ENCODE results near the gene NFKBIA.

NFKBIA gene

GRCh38 chr14:35420036-35420811 lies 15.7 kb upstream of the NFKBIA start:
- no peak overlapping the region for H3K4me3 ChIP-seq (ENCODE audit: low read depth, low read length)
- TF ChIP-seq CTCF (IDR thresholded peaks at IDR 0.05; ENCODE audit: insufficient read depth, low read length, missing control alignments): no peak
- CTCF ChIA-PET: interaction anchor here (0.7 to 18.7 kb wide), 13 partner anchors 10 to 698 kb away, joined by 3 to 573 read pairs (median 4); partner anchors contain the start of gene NFKBIA
- POLR2A ChIA-PET: interaction anchor here (0.6 to 1.7 kb wide), 5 partner anchors 16 to 769 kb away, joined by 3 to 7 read pairs (median 3); partner anchors contain the start of gene NFKBIA
- DNase-seq (ENCODE audit: low read depth, low spot score): no peak

- ChIA-PET CTCF (interaction anchor here (0.7 to 18.7 kb wide), 12 partner anchors 9 to 697 kb away, joined by 3 to 573 read pairs (median 4); partner anchors contain the start of gene NFKBIA), POLR2A (interaction anchor here (0.8 to 1.7 kb wide), 2 partner anchors 15 to 768 kb away, joined by 3 to 7 read pairs; partner anchors contain the start of gene NFKBIA)
- no peak for DNase-seq (ENCODE audit: low read depth, low spot score)
- no peak for TF ChIP-seq CTCF (IDR thresholded peaks at IDR 0.05; ENCODE audit: insufficient read depth, low read length, missing control alignments)
- H3K4me3 ChIP-seq (ENCODE audit: low read depth, low read length): no peak overlapping the region
Observed at GRCh38 chr14:35419429-35419841, 14.9 kb upstream of the NFKBIA start.

DNA sequence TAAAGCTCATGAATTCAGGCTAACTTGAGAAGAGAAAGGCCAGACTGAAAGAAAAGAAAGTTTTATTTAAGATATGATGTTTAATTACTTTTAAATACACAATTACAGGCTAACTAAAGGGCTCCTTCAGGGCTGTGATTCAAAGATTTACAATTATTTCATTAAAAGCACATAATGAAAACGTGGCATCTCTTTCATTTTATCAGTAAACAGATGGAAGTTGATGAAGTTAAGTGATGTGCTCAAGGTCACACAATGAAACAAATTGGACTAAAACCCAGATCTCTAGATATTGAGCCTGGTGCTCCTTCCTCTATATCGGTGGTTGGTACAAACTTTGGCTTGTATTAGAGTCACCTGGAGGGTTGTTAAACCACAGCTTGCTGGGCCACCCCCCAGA lies 13.5 kb upstream of the NFKBIA start:
- no peak overlapping the region for H3K4me3 ChIP-seq (ENCODE audit: low read depth, low read length)
- no peak for DNase-seq (ENCODE audit: low read depth, low spot score)
- TF ChIP-seq CTCF (IDR thresholded peaks at IDR 0.05; ENCODE audit: insufficient read depth, low read length, missing control alignments): no peak
- CTCF ChIA-PET: interaction anchor here (1.5 to 18.7 kb wide), 4 partner anchors 14 to 278 kb away, joined by 5 to 573 read pairs (median 39); partner anchors contain the start of gene NFKBIA
- POLR2A ChIA-PET: no interaction called here

GRCh38 chr14:35416108-35416750 lies 11.7 kb upstream of the NFKBIA start:
- no peak for TF ChIP-seq CTCF (IDR thresholded peaks at IDR 0.05; ENCODE audit: insufficient read depth, low read length, missing control alignments)
- DNase-seq (ENCODE audit: low read depth, low spot score): no peak
- ChIA-PET CTCF (interaction anchor here (1.0 to 18.7 kb wide), 7 partner anchors 12 to 276 kb away, joined by 3 to 573 read pairs (median 35); partner anchors contain the start of gene NFKBIA), POLR2A (interaction anchor here (1.0 kb wide), 1 partner anchor 201 kb away, joined by 3 read pairs; no protein-coding TSS in a partner anchor)
- H3K4me3 ChIP-seq (ENCODE audit: low read depth, low read length): no peak overlapping the region

DNA sequence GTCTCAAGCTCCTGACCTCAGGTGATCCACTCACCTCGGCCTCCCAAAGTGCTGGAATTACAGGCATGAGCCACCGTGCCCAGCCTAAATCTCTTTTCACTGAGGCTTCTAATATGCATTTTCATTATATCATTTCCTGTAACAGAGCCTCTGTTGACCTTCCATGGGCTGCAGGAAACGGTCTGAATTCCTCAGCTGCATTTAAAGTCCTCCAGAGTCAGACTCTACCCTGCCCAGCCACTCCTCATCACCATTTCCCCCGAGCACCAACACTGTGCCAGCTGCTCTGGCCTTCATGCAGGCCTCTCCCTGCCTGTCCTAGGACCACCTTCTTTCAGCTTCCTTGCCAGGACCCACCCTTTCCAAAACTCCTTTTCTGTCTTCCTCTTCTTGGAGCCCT lies 9.8 kb upstream of the NFKBIA start:
- DNase-seq (ENCODE audit: low read depth, low spot score): no peak
- no peak for TF ChIP-seq CTCF (IDR thresholded peaks at IDR 0.05; ENCODE audit: insufficient read depth, low read length, missing control alignments)
- ChIA-PET POLR2A (interaction anchor here (0.6 to 1.1 kb wide), 3 partner anchors 10 to 1589 kb away, joined by 3 to 6 read pairs (median 3); partner anchors contain the start of genes NFKBIA and PSMA6), CTCF (interaction anchor here (0.9 to 18.7 kb wide), 16 partner anchors 8 to 403 kb away, joined by 3 to 573 read pairs (median 10); partner anchors contain the start of gene NFKBIA)
- no peak overlapping the region for H3K4me3 ChIP-seq (ENCODE audit: low read depth, low read length)

Measured in AG04449 (cell line).